Activated CD4-positive, CD25-positive, alpha-beta regulatory T cell (primary cell): ENCODE measurements around the gene CCDC136.

Experiments used
- DNase-seq, 4 experiments: peaks; one replicate each; lab custom pipeline; 2025; lab: John Stamatoyannopoulos, UW

CCDC136 gene

DNA sequence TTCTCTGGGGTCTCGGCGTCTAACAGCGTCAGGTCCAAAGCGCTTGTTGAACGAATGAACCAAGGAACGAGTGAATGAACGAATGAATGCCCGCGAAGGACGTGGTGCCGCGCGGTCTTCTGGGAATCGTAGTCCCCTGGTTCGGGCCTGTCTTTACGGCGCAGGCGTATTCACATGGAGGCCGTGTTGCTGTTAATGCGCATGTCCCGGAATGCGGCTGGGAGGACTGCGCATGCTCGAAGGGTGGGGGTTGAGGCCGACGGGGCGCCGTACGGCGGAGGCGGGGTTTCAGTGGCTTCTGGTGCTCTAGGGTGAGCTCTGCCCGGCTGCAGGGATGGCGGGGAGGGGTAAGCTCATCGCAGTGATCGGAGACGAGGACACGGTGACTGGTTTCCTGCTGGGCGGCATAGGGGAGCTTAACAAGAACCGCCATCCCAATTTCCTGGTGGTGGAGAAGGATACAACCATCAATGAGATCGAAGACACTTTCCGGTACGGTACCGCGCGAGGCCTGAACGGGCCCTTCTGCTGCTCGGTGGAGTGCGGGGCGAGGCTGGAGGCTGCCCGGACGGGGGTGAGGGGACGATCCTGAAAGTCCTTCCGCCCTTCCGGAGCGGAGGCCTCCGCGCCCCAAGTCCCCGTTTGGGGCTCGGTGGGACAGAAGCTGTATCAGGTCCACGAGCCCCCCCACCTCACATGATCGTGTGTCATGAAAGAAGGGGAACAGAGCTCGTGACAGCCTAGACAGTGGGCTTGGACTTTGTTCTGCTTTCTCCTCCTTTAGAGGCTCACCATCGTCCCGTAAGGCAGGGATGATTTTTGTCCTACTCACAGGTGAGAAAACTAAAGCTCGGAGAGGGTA lies 71.0 kb downstream of the CCDC136 start, which contains the start of gene ATP6V1F:
Gene ATP6V1F, plus strand, starts transcription at position 286 of the 862 bp plus-strand sequence. Its CDS starts 49 bp downstream, at position 335.
- DNase-seq, result peak; percentile 96 to 99 (median 98)

GRCh38 chr7:128863433-128863989 lies 71.7 kb downstream of the CCDC136 start:
- DNase-seq, result no peak

GRCh38 chr7:128865303-128865702 lies 73.5 kb downstream of the CCDC136 start:
- no peak for DNase-seq

- DNase-seq, result no peak
These were observed 74.5 kb downstream of the CCDC136 start for GRCh38 chr7:128865996-128866877.

GRCh38 chr7:128867241-128867640 lies 75.5 kb downstream of the CCDC136 start:
- no peak for DNase-seq

- no peak for DNase-seq
These were observed 76.3 kb downstream of the CCDC136 start for GRCh38 chr7:128867842-128868623.

DNA sequence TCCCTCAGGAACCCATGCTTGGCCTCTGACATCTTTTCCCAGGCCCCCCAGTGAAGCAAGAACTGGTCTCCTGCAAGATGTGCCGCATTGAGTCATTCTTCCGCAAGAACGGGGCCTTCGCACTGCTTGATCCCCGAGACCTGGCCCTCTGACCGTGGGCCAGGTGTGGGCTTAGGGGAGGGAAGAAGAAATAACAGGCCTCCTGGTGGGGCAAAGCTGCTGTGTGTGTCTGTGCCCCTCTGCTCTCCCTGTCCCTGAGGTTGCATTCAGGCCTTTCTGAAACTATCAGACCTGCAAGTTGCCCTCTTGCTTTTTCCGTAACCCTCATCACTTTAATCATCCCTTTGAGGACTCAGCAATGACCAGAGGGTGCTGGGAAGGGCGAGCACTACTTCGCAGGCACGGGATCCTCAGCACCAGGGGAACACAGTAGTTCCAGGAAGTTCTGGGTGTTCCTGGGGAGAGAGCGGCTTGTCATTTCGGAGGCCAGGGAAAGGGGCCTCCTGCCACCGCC lies 76.9 kb downstream of the CCDC136 start:
- no peak for DNase-seq

- peak in 1 of 4 experiments; percentile 15 for DNase-seq
These were observed 77.6 kb downstream of the CCDC136 start for GRCh38 chr7:128869138-128869943.

- DNase-seq, result no peak
These were observed 78.1 kb downstream of the CCDC136 start for GRCh38 chr7:128869944-128870285.

DNA sequence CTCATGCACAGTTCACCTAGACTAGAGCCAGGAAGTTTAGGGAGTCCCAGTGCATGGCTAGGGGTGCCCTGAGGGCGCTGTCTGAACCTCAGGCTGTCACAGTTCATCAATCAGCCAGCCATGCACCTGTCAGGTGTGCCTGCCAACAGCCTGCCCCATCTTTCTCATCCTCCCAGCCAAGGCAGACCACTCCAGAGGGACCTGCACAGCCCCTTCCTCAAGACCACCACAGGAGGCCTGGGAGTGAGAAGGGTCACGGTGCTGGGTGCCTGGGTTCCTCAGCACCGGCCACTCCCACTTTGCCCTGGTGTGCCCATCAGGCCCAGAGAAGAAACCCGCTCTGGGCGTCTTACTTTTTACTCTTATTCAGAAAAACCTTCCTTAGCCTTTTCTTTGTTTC lies 79.3 kb downstream of the CCDC136 start:
- no peak for DNase-seq
